ENCODE results near the gene LTBP3. TPM values are rescaled to one million over a fixed set of nuclear protein-coding genes. Genes with fewer than 3 reads are reported as not detected.
A peak's percentile ranks its signal among the peaks of the same experiment; 100 is the strongest.

The LTBP3 gene
- total and polyA plus RNA-seq, 2 of the 13 experiments (the other 11 are each of a cell fraction or from before 2014, with no cell fraction given): 12.2 to 68.1 TPM

DNA sequence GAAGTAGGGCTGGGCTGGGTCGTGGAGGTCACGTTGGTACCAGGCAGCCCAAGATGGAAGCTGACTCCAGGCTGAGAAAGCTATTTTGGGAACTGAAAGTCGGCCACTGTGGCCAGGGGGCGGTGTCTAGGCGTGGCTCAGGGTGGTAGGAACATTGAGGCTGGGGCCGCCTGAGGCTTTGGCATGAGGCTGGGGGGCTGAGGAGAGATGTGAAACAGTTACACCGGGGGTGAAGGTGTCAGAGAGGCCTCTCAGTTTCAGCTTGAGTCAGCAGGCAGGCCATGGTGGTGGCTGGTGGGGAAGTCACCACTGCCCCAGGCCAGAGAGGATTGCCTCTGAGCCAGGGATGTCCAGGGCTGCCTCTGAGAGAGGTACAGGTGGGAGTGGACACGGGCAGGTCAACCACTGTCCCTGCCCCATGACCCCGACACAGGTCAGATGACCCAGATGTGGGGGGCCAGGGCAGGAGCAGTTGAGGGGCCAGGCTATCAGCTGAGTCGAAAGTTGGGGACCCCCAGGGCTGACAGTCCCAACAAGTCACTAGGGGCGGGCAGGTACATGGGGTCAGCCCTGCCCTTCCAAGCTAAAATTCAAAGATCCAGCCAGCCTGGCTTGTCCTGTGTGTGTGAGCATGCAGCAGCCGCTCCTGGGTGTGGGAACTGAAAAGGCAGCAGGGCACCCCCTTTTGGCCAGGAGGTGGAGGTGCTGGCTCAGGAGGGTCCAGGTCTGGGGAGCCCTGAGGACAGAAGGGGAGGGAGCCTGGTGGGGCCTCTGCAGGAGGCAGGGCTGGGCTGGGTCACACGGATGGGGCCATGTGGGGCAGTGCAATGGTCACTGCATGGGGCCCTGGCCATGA is 30.3 kb upstream of the LTBP3 start (continued):
- TF ChIP-seq ZNF891 (CRISPR knock-in tag; IDR thresholded peaks at IDR 0.05): no peak
- no peak for TF ChIP-seq ZNF788 (CRISPR knock-in tag; IDR thresholded peaks at IDR 0.05; ENCODE audit: borderline replicate concordance)
- TF ChIP-seq, protein P1, sequence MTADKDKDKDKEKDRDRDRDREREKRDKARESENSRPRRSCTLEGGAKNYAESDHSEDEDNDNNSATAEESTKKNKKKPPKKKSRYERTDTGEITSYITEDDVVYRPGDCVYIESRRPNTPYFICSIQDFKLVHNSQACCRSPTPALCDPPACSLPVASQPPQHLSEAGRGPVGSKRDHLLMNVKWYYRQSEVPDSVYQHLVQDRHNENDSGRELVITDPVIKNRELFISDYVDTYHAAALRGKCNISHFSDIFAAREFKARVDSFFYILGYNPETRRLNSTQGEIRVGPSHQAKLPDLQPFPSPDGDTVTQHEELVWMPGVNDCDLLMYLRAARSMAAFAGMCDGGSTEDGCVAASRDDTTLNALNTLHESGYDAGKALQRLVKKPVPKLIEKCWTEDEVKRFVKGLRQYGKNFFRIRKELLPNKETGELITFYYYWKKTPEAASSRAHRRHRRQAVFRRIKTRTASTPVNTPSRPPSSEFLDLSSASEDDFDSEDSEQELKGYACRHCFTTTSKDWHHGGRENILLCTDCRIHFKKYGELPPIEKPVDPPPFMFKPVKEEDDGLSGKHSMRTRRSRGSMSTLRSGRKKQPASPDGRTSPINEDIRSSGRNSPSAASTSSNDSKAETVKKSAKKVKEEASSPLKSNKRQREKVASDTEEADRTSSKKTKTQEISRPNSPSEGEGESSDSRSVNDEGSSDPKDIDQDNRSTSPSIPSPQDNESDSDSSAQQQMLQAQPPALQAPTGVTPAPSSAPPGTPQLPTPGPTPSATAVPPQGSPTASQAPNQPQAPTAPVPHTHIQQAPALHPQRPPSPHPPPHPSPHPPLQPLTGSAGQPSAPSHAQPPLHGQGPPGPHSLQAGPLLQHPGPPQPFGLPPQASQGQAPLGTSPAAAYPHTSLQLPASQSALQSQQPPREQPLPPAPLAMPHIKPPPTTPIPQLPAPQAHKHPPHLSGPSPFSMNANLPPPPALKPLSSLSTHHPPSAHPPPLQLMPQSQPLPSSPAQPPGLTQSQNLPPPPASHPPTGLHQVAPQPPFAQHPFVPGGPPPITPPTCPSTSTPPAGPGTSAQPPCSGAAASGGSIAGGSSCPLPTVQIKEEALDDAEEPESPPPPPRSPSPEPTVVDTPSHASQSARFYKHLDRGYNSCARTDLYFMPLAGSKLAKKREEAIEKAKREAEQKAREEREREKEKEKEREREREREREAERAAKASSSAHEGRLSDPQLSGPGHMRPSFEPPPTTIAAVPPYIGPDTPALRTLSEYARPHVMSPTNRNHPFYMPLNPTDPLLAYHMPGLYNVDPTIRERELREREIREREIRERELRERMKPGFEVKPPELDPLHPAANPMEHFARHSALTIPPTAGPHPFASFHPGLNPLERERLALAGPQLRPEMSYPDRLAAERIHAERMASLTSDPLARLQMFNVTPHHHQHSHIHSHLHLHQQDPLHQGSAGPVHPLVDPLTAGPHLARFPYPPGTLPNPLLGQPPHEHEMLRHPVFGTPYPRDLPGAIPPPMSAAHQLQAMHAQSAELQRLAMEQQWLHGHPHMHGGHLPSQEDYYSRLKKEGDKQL (CRISPR knock-in tag; IDR thresholded peaks at IDR 0.05; ENCODE audit: low read depth): no peak
- TF ChIP-seq PRMT3 (CRISPR knock-in tag; IDR thresholded peaks at IDR 0.05; ENCODE audit: borderline replicate concordance, low read depth): no peak
- TF ChIP-seq SNAPC2 (CRISPR knock-in tag; IDR thresholded peaks at IDR 0.05): no peak
- TF ChIP-seq, protein P2, sequence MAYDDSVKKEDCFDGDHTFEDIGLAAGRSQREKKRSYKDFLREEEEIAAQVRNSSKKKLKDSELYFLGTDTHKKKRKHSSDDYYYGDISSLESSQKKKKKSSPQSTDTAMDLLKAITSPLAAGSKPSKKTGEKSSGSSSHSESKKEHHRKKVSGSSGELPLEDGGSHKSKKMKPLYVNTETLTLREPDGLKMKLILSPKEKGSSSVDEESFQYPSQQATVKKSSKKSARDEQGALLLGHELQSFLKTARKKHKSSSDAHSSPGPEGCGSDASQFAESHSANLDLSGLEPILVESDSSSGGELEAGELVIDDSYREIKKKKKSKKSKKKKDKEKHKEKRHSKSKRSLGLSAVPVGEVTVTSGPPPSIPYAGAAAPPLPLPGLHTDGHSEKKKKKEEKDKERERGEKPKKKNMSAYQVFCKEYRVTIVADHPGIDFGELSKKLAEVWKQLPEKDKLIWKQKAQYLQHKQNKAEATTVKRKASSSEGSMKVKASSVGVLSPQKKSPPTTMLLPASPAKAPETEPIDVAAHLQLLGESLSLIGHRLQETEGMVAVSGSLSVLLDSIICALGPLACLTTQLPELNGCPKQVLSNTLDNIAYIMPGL (CRISPR knock-in tag; IDR thresholded peaks at IDR 0.05; ENCODE audit: borderline replicate concordance in 1 of 2, low read depth in 1 of 2): peak; percentile 35 to 48; a peak in 1 of 4 replicates
- TF ChIP-seq ZFP91 (CRISPR knock-in tag; IDR thresholded peaks at IDR 0.05; ENCODE audit: borderline replicate concordance): 0 out of 2 replicates have a peak, but pooled peaks have one; percentile 14
- no peak for TF ChIP-seq FOXP1 (IDR thresholded peaks at IDR 0.05)
- TF ChIP-seq FOXP1 (CRISPR knock-in tag; IDR thresholded peaks at IDR 0.05): no peak
- no peak for TF ChIP-seq ZNF747 (CRISPR knock-in tag; IDR thresholded peaks at IDR 0.05; ENCODE audit: borderline replicate concordance)
- TF ChIP-seq HDAC1 (CRISPR knock-in tag; IDR thresholded peaks at IDR 0.05): 0 out of 2 replicates have a peak, but pooled peaks have one; percentile 25
- TF ChIP-seq FOSL1 (CRISPR knock-in tag; IDR thresholded peaks at IDR 0.05; ENCODE audit: borderline replicate concordance): no peak
- 0 out of 2 replicates have a peak, but pooled peaks have one; percentile 61 for TF ChIP-seq ZNF605 (CRISPR knock-in tag; IDR thresholded peaks at IDR 0.05)
- 0 out of 2 replicates have a peak, but pooled peaks have one; percentile 25 for TF ChIP-seq ZNF792 (CRISPR knock-in tag; IDR thresholded peaks at IDR 0.05)
- TF ChIP-seq ZNF253 (CRISPR knock-in tag; IDR thresholded peaks at IDR 0.05; ENCODE audit: borderline replicate concordance): no peak
- TF ChIP-seq MYNN (CRISPR knock-in tag; IDR thresholded peaks at IDR 0.05; ENCODE audit: low read depth): no peak
- TF ChIP-seq TBX3 (IDR thresholded peaks at IDR 0.05; ENCODE audit: borderline replicate concordance): no peak
- no peak for TF ChIP-seq ZNF672 (CRISPR knock-in tag; IDR thresholded peaks at IDR 0.05)
- no peak for TF ChIP-seq CCAR2 (optimal IDR thresholded peaks at IDR 0.05; ENCODE audit: low read depth, low read length)
- TF ChIP-seq ZNF17 (CRISPR knock-in tag; IDR thresholded peaks at IDR 0.05): no peak
- TF ChIP-seq HMG20B (CRISPR knock-in tag; conservative IDR thresholded peaks at IDR 0.05): no peak
